ENCODE results near the gene DHODH. TPM values are rescaled to one million over a fixed set of nuclear protein-coding genes. Genes with fewer than 3 reads are reported as not detected.

DHODH gene
- total and polyA plus RNA-seq, 2 of the 4 experiments (the other 2 are of a cell fraction) = 3.2 to 4.1 TPM

DNA sequence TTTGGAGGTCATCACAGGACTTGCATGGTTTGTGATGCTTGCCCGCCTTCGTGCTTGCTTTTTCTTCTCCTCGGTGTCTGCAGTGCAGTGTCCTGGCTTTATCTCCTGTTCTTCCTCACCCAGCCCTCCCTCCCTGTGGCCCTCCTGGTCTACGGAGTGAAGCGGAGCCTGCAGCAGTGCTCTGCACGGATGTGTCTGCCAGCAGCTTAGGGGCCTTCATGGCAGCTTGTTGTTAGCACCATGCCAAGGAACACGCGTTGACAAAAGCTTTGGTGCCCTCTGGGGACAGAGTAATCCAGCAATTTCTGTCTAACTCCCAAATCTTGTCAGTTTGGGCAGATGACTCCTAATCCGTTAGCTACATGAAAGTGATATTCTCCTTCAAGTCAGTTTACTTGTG lies 9.9 kb downstream of the DHODH start:
- Histone ChIP-seq H2BK120ac (ENCODE audit: low read depth, low read length) (no peak overlapping the region), H2AFZ (replicated peaks; ENCODE audit: low read length, poor library complexity) (no peak overlapping the region), H2AK9ac (replicated peaks; ENCODE audit: low read depth, low read length, poor library complexity) (no peak overlapping the region), H2BK5ac (ENCODE audit: low read depth, low read length, poor library complexity, severe bottlenecking) (no peak overlapping the region), H3K36me3 (ENCODE audit: control insufficient read depth, insufficient read depth, low read length) (peaks cover 6% of the 10 kb centered on the region), H4K91ac (ENCODE audit: insufficient read depth, low read depth, low read length) (no peak overlapping the region), H3K4me2 (ENCODE audit: low read depth, low read length) (no peak overlapping the region), H3K4ac (ENCODE audit: low read depth, low read length) (no peak overlapping the region), H3K23ac (ENCODE audit: low read depth, low read length) (no peak overlapping the region), H2AK5ac (ENCODE audit: low read depth, low read length) (no peak overlapping the region), H3K4me1 (ENCODE audit: control insufficient read depth, insufficient read depth, low read length) (no peaks in the 10 kb centered on the region), H3K56ac (ENCODE audit: extremely low read depth, insufficient read depth, low read length) (no peak overlapping the region), H3K27me3 (ENCODE audit: control insufficient read depth, insufficient read depth, low read length) (no peaks in the 10 kb centered on the region), H2BK15ac (ENCODE audit: low read depth, low read length) (no peak overlapping the region), H4K8ac (ENCODE audit: low read depth in 2 of 2, low read length in 2 of 2) (no peak overlapping the region), H3K79me1 (ENCODE audit: low read depth in 1 of 2, low read length in 2 of 2) (no peaks in the 10 kb centered on the region), H4K20me1 (ENCODE audit: insufficient read depth, low read length) (no peaks in the 10 kb centered on the region), H4K5ac (ENCODE audit: low read depth, low read length) (no peak overlapping the region), H2BK20ac (ENCODE audit: low read depth, low read length) (no peak overlapping the region), H3K4me3 (ENCODE audit: insufficient read depth, low read depth, low read length) (no peak overlapping the region), H3K9me3 (ENCODE audit: control insufficient read depth, insufficient read depth, low read length) (no peaks in the 10 kb centered on the region), H3K9me1 (ENCODE audit: insufficient read depth, low read length) (no peaks in the 10 kb centered on the region), H3K9ac (ENCODE audit: low read depth, low read length) (no peak overlapping the region), H3K18ac (ENCODE audit: low read depth, low read length) (no peak overlapping the region), H3K14ac (replicated peaks; ENCODE audit: low read depth, low read length) (no peak overlapping the region), H3K27ac (ENCODE audit: insufficient read depth, low read length) (no peak overlapping the region)
- BruUV-seq (replicated peaks) = no TSS peak
- dilution Hi-C loops (cut with HindIII; ENCODE audit: low sequenced_read_pairs, unreplicated experiment) (no loop called here), in situ Hi-C loops (cut with MboI; ENCODE audit: low sequenced_read_pairs) (no loop called here), intact Hi-C loops (cut with micrococcal nuclease) (no loop called here)
- POLR2A ChIA-PET (ENCODE audit: unreplicated experiment) = no interaction called here
- DNase-seq (no peak), ATAC-seq (ENCODE audit: low read depth) (no peak)
- WGBS, 2 experiments (ENCODE audit: extremely low coverage in 2 of 2, insufficient read length in 1 of 2) = 77% methylated on average over 5 of the region's 9 CpGs; no CpG with 5 or more reads in 1 of the 2 experiments
- TF ChIP-seq NFE2L2 (IDR thresholded peaks at IDR 0.05; ENCODE audit: low read depth, low read length) = no peak
- TF ChIP-seq POLR2A (IDR thresholded peaks at IDR 0.05; ENCODE audit: low read depth, low read length) = no peak
- TF ChIP-seq RAD21 (IDR thresholded peaks at IDR 0.05; ENCODE audit: low read length) = no peak
- no peak for TF ChIP-seq RCOR1 (IDR thresholded peaks at IDR 0.05; ENCODE audit: insufficient replicate concordance, low read length)
- CTCF ChIA-PET = no interaction called here
